HG03520 (cell line): ENCODE measurements around the gene SMAD6.

Experiments used
- ATAC-seq: cut with Tn5 transposase; IDR thresholded peaks from one replicate; pipeline ENCODE4 v1.9.1; 2021; ENCODE audit warnings: mild to moderate bottlenecking, moderate library complexity; ENCODE audit not compliant: unreplicated experiment

SMAD6 gene

DNA sequence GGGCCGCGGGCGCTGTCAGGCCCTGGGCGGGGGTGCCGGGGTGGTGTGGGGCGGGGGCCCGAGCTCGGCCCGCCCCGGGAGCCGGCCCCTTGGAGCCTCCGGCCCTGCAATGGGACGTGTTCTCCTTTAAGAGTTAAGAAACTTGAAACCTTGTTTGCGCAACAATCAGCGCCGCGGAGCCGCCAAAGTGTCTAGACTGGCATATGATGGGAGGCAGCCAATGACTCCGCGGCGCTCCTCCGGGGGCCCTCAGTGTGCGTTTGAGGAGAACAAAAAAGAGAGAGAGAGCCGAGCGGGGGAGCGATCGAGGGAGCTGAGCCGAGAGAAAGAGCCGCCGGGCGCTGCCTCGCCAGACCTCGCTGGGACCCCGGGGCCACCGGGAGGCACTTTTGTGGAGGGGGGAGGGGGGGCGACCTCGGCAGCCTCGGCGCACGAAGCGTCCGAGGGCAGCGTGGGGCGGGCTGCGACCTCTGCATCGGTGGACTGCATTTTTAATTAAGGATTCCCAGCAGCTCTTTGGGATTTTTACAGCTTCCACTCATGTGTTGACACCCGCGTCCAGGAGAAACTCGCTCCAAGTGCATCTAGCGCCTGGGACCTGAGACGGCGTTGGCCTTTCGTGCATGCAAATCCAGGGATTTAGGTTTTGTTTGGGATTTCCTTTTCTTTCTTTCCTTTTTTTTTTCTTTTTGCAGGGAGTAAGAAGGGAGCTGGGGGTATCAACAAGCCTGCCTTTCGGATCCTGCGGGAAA, at the start of gene SMAD6:
TSS of gene SMAD6 (plus strand) at position 202 of the 752 bp plus-strand sequence. CDS start 1,023 bp downstream, outside the sequence.
- ATAC-seq, result no peak

DNA sequence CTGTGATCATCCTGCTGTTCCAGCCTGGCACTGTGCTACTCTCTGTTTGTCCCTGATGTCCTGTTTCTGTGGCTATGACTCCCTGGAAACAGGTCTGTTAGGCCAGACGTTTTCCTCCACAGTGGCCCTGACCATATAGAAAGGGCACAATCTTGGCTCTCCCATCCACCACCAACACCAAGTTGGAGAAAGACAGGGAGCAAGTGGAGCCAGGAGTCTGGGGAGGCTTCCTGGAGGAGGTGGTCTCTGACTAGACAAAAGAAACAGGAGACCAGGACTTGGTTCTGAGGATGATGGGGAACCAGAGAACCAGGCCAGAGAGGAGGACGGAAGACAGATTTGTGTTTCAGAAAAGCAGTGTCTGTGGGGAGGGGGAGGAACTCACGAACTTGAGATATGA, 49.2 kb upstream of the SMAD6 start:
- no peak for ATAC-seq

DNA sequence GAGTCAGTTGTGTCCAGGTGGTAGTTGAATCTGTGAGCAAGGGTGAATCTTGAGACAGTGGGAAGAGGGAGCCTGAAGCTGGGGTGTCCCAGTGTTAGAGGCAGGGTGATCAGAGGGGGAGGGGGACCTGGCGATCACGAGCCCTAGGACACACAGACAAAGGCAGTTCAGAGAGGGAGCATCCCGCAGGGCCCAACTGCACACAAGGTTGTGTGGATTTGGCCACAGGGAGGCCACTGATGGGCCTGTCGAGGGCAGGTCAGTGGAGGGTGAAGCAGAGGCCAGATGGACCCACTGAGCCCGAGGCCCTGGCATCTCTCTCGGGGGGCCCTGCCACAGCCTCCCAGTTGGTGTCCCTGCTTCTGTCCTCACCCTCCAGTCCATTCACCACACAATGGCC, 48.6 kb upstream of the SMAD6 start:
- no peak for ATAC-seq

DNA sequence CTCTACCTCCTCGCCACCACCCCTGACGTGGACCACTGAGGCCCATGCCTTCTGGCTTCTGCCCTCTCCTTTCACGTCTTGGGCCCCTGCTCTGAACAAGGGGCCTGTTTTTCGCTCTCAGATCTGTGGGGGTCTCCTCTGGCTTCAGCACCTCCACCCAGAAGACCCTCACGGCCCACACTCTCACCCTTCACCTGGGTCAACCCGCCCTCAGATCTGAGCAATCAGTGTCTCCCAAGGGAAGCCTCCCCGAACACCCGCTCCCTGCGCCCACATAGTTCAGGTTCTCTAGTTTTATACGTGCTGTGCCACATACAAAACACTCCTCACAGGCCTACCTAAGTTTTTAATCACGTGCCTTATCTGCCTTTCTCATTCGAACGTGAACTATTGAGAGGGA, 48.2 kb upstream of the SMAD6 start:
- no peak for ATAC-seq

DNA sequence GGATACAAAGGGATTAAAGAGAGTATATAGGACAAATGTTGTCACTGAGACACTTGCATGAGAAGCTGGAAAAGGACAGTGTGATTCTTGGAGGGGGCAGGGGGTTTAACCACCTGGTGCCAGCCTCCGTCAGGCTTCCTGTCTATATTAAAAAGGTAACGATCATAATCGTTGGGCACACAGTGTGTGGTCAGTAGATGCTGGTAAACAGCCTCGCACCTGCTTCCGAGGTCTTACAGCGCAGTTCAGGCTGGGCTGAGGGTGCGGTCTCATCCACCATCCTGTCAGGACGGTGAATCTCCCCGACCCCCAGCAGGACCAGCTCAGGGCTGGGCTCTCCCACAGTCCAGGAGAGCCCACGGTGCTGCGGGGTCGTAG, 47.7 kb upstream of the SMAD6 start:
- no peak for ATAC-seq

DNA sequence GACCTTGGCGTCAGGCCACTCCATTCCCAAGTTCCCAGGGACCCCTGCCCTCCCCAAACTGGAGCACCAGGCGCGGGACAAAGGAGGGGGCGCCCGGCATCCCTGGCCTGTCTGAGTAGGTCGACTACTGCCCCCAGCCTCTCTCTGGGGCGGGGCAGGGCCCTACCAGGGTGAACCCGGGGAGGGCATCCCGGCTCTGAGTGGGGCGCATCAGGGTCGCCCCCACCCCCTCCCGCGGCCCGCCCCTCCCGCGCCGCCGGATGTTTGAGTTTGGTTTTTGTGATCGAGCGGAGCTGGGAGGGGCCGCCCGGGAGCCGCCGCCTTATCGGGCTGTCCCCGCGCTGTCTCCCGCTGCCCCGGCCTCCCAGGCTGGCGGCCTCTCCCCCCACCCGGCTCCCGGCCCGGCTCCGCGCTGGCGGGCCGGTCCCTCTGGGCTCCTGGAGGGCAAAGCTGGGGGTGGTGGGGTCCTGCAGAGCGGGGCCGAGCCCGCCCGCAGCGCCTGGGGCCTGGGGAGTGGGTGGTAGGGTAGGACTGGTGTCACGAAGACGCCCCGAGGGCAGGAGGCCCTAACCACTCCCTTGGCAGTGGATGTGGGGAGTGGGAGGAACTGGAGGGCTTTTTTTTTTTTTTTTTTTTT, 47.2 kb upstream of the SMAD6 start:
- no peak for ATAC-seq

DNA sequence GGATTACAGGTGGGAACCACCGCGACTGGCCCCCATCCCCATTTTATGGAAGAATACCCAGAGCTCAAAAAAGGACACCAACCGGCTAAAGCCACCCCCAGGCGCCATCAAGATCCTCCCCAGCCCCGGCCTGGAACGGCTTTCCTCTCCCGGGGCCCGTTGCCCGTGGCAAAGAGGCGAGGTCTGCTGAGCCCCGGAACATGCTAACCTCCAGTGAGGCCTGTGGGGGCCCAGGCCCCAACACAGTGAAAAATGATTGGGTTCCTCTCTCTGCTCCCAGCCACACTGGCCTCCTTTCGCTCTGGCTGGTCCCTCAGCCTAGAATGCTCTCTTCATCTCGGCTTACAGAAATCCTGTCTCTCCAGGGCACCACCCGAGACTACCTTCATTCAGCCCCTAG, 46.5 kb upstream of the SMAD6 start:
- ATAC-seq, result no peak

DNA sequence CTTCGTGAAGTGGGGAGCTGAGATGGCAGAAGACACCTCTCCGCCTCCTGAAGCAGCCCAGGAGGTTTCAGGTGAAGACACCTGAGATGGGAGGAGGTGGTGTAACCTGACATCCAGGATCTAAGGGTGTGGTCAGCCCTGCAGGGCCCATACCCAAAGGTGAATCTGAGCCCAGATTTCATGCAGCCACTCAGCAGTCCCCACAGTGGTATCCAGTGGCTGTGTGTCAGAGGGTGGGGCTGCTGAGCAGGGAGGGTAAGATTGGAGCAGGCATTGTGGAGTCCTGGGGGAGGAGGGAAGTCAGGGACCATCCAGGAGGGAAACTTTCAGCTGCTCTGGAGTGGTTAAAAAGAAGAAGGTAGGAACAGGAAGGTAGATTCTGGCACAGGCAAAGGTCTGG, 46.0 kb upstream of the SMAD6 start:
- ATAC-seq, result no peak

DNA sequence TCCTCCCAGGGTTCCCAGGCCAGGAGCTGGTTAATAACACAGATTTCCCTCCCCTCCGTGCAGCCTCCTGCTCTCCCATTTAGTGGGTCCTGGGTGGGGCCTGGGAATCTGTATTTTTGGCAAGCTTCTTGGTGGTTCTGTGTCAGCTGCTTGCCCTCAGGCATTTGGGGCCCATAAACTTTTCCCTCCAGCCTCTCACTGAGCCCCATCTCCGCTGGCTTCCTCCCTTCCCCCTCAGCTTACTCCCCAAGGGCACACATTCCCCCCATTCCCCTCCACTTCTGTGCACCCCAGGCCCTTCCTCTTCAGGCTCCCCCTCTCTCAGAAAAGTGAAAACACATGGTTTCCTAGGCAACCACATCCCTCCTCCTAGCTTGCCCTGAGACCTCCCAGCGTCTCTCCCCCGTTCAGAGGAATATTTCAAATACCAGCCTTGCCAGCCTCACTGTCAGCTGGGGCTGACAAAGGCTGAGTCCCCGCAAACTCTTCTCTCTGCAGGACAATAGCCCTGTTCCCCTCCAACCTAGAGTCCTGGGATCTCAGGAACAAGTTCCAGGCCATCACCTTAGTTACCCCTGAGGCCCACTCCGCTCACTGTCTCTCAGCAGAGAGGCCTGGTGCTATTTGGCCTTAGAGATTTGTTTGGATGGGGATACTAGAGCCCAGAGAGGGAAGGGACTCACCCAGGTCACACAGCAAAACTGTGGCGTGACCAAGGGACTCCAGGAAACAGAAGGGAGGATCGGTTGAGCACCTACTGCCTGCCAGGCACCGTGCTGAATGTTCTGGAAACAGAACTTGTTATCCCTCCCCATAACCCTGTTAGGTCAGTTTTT, 44.6 kb upstream of the SMAD6 start:
- ATAC-seq, result no peak

DNA sequence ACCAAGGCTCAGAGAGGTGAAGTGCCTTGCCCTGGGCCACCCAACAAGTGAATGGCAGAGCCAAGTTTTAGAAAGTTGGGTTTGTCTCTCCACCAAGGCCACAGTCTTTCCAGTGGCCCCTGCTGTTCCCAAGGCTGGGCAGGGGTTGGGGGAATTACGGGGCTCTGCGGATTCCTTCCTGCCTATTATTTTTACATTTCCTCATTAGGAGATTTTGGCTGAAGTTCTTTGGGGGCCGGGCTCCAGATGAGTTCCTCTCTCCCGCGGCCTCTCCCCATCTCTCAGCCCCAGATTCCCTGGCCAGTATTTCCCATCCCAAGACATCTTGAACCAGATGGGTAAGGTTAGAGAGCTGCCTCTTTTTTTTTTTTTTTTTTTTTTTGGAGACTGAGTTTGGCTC, 44.0 kb upstream of the SMAD6 start:
- ATAC-seq, result no peak

DNA sequence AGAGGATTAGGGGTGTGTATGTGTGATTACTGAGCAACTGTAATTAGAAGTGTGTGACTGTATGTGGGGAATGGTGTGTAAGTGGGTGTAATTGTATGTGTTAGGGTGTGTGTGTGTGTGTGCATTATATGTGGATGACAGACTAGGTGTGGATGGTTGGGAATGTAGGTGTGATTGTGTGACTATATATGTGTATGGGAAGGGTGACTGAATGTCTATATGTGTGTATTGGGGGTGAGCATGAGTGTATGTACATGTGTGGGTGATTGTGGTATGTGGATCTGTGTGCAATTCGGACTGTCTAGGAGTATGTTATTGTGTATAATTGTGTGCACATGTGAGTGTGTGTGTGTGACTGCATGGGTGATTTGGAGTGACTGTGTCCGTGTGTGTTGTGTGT, 43.2 kb upstream of the SMAD6 start:
- no peak for ATAC-seq

DNA sequence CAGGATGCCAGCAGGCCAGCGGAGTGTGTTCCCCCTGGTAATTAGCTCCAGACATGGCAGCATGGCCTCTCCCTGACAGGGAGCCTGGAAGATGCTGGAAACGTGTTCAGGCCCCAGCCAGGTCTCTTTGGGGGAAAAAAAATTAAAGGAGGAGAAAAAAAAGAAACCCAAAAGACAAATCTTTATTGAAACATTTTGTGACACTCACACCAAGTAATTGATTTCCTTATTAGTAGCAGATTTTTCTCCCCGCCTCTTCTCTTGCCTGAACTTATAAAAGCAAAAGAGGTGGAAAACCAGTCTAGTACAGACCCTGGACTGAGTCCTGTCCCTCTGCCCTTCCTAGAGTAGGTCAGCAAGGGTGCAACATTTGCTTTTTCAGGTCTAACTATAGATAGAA, 42.7 kb upstream of the SMAD6 start:
- ATAC-seq, result no peak

DNA sequence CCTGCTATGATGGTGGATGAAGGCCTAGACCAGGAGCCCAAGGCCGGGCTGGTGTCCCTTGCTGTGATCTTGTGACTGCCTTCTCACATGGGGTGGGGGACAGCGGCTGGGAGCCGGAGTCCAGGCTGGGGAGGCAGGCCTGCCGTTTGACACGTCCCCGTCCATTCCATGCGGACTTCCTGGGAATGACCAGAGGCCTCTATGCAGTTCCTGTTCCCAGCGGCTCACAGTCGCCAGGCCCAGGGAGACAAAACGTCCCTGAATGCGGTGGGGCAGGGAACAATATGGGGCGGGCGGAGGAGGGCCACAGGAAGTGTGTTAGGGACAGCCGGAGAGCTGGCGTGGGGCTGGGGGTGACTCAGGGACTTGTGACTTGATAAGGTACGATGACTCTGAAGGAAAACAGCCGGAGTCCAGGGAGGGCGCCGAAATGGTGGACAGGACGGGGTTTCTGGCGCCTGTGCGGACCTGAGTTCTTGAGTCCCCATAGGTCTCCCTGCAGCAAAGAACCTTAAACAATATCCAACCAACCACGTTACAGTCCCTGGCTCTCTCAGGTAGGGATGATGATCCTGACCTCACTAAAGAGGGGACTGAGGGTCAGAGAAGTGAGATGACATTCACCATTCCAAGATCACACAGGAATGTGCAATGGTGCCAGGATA, 40.5 kb upstream of the SMAD6 start:
- no peak for ATAC-seq

DNA sequence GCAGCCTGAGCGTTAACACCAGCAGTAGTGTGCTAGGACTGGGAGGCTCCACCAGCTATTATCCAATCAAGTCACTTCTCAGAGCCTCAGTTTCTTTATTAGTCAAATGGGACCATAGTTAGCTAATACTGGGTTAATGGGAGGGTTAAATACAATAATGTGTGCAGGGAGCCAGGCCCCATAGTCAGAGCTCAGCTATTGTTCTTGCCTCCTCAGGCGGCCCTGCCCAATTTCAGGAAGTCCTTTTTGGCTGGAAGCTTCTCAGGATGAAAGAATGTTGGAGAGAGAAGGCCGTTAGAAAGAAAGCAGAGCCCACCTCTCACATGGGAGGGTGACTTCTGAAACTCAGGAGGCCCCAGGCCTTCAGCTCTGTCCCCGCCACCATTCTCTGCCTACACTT, 39.5 kb upstream of the SMAD6 start:
- ATAC-seq, result no peak

DNA sequence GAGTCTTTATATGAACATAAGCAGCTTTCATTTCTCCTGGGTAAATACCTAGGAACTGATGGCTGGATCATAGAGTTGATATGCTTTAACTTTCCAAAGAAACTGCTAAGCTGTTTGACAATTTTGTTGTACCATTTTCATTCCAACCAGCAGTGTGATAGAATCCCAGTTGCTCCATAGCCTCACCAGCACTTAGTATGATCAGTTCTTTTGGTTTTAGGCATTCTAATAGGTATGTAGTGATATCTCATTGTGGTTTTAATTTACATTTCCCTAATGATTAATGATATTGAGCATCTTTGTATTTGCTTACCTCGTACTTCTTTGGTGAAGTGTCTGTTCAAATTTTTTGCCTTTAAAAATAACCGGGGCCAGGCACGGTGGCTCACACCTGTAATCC, 38.4 kb upstream of the SMAD6 start:
- ATAC-seq, result no peak

DNA sequence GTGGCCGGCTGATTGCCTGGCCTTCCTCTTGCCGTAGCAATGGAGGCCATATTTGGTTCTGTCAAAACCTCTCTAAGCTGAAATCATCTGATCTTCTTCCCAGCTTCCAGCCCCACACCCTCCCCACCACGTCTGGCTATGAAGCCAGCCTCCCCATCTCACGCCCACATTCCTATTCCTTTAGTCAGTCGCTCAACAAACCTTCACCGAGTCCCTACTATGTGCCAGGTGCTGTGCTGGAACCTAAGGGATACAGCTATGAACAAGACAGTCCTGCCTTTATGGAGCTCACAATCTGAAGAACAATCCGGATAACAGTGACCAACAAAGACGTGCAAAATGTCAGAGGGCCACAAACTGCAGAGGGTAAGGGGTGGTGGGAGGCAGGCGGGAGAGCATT, 31.9 kb upstream of the SMAD6 start:
- ATAC-seq, result no peak

DNA sequence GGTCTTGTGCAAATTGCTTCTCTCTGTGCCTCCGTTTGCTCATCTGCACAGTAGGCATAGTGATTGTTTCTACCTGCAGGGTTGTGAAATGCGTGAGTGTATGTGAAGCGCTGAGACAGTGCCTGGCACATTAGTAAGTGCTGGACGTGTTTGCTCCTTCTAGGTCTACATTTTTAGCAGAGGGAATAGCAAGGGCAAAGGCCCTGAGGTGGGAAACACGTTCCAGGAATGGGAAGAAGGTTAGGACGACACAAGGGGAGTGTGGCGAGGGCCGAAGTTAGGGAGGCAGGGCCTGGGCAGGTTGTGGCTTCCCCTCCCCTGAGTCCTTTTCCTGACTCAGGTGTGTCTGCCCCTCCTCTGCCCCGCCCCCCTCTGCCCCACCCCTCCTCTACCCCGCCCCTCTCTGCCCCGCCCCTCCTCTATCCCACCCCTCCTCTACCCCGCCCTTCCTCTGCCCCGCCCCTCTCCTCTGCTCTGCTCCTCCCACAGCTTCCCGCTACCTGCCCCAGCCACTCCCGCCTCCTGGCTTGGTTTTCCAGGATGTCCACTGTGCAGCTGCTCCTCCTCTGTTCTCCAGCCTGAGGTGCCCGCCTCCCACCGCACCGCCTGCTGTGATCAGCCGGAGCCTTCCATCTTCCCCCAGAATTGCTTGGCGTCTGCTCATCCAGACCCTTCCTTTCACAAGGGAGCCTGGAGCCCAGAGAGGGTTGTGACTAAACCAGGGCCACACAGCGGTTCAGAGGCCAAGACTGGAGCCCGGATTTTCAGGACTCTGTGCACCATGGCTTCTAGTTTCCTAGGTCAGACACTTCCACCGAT, 31.1 kb upstream of the SMAD6 start:
- ATAC-seq, result no peak

DNA sequence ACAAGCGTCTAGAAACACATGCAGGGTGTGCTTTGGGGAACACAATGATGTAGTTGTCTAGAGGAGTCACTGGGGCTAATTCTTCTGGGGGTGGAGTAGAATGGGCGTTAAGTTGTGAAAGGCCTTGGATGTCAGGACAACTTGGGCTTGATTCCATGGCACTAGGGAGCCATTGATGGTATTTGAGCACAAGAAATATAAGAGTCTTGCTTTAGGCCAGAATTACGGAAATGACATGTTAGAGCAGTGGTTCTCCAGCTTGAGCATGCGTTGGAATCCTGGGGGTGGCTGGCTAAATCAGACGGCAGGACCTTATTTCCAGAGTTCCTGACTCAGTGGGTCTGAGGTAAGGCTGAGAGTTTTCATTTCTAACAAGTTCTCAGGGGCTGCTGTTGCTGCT, 29.2 kb upstream of the SMAD6 start:
- ATAC-seq, result no peak

DNA sequence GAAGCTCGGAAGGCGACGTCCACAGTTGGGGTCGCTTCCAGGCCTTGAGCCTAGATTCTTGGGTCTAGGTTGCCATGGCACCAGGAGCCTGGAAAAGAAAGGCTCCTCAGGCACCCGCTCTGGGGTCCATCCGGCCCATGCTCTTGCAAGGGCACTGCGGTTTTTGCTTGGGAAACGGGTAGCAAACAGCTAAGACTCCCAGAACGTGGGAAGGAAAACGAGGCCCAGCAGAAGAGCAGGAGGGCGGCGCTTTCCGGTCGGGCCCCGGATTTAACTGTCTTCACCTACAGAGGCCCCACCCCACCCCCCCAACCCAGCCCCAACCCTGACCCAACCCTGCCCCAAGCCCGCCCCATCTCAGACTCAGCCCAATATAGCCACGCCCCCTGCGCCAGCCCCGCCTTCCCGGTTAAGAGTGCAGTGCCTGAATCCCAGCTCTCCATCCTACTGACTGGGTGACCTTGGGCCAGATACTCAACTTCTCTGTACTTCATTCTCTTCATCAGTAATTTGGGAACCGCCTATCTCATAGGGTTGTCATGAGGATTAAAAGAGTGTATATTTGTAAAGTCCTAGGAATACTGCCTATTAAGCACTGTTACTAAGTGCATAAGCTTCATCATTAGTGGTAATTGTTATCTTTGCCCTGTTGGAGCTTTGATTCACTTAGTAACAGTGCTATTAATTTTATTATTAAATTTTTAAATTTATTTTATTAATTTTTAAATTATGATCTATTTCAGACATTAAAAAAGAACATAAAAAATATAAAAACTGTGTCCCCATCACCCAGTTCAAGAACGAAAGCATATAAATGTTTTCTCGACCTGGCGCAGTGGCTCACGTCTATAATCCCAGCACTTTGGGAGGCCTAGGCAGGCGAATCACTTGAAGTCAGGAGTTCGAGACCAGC, 28.4 kb upstream of the SMAD6 start:
- ATAC-seq, result no peak

DNA sequence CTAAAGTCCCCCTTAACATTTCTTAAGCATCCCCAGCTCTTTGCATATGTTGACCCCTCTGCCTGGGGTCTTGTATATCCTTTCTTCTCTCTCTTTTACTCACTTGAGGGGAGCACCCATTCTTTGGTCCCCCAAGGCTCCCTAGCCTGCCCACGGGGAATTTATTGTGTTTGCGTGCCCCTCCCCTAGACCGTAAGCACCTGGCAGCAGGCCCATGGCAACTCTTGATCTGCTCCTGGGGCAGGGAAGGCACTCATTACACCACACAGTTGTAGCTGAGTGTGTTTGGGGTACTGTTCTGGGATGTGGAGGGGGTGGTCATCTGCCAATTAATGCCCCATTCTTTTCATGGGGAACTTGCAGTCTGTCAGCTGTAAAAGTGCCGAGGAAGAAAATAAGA, 27.3 kb upstream of the SMAD6 start:
- ATAC-seq, result no peak
